GM20431 (cell line): ENCODE measurements around the gene TP53TG3F.
"Not testable (repeated sequence)": the region's sequence is repeated elsewhere in the genome, so short reads cannot be mapped to it uniquely, and the experiment has no call there.

Source experiments
- in situ Hi-C: fragments of 300-500 bp; cut with MseI, MboI; formaldehyde crosslinking; loops from one replicate; pipeline ENCODE4 v1.15.0; 2020; ENCODE audit warnings: low sequenced_read_pairs; ENCODE audit not compliant: unreplicated experiment

Gene TP53TG3F

DNA sequence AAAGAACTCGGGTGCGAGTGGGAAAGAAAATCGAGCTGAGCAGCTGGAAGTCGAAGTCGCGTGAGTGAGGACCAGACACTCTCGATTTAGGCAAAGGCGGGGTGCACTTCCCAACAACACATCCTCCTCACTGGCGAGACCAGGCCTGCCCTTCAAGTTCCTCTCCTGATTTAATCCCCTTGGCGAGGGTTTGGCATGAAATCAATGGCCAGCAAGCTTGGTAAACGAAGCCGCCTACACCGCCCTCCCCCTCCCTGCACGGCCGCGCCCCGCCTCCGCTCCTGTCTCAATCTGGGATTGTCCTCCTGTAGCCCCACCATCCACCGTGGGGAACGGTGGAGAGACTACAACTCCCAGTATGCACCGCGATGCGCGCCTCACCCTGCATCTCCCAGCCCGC lies at the start of gene TP53TG3F:
TSS of gene TP53TG3F (plus strand) at position 301 of the 400 bp plus-strand sequence. CDS start at position 369, 68 bp downstream.
- in situ Hi-C loops, result not testable (repeated sequence)

GRCh38 chr16:33491611-33492010 lies 32.2 kb downstream of the TP53TG3F start:
- in situ Hi-C loops, result not testable (repeated sequence)

GRCh38 chr16:33507231-33507630 lies 47.8 kb downstream of the TP53TG3F start:
- in situ Hi-C loops, result not testable (repeated sequence)

DNA sequence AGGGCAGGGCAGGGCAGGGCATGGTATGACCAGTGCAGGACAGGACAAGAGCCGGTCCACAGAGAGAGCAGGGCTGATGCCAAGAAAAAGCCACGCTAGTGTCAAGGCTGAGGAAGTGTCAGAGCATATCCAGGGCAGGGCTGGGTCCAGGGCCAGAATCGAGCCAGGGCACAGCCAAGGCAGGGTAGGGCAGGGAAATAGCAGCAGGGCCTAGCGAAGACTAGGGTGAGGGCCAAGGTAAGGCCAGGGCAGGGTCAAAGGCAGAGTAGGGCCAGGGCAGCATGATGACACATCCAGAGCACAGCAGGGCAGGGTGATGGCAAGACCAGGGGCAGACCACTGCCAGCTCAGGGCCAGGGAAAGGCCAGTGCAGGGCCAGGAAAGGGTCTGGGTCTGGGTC lies 49.7 kb downstream of the TP53TG3F start:
- in situ Hi-C loops, result not testable (repeated sequence)

GRCh38 chr16:33509906-33510305 lies 50.5 kb downstream of the TP53TG3F start:
- in situ Hi-C loops, result not testable (repeated sequence)
